Stimulated activated CD4-positive, alpha-beta T cell treated with anti-CD3 and anti-CD28 coated beads, Interleukin-2, amount 100 ng/mL, for 4 hours (primary cell): ENCODE results near the gene ICAM5.
"Not testable (repeated sequence)": the region's sequence is repeated elsewhere in the genome, so short reads cannot be mapped to it uniquely, and the experiment has no call there.

Experiments
- DNase-seq: peaks from one replicate; pipeline ENCODE4 v3.0.0-alpha.2; 2020; ENCODE audit warnings: low read depth

Gene ICAM5

DNA sequence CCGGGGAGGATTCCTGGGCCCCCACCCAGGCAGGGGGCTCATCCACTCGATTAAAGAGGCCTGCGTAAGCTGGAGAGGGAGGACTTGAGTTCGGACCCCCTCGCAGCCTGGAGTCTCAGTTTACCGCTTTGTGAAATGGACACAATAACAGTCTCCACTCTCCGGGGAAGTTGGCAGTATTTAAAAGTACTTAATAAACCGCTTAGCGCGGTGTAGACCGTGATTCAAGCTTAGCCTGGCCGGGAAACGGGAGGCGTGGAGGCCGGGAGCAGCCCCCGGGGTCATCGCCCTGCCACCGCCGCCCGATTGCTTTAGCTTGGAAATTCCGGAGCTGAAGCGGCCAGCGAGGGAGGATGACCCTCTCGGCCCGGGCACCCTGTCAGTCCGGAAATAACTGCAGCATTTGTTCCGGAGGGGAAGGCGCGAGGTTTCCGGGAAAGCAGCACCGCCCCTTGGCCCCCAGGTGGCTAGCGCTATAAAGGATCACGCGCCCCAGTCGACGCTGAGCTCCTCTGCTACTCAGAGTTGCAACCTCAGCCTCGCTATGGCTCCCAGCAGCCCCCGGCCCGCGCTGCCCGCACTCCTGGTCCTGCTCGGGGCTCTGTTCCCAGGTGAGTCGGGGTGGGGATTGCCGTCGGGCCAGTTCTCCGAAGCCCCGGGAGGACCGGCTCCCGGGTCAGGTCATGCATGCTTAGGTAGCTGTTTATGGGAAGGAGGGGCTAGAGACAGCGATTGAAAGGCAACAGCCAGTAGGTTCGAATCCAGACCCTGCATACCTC lies 18.9 kb upstream of the ICAM5 start, which contains the start of gene ICAM1:
Gene ICAM1 (plus strand): TSS at position 505 of the 779 bp plus-strand sequence. CDS start 40 bp downstream, at position 545.
- DNase-seq = peak; percentile 60

DNA sequence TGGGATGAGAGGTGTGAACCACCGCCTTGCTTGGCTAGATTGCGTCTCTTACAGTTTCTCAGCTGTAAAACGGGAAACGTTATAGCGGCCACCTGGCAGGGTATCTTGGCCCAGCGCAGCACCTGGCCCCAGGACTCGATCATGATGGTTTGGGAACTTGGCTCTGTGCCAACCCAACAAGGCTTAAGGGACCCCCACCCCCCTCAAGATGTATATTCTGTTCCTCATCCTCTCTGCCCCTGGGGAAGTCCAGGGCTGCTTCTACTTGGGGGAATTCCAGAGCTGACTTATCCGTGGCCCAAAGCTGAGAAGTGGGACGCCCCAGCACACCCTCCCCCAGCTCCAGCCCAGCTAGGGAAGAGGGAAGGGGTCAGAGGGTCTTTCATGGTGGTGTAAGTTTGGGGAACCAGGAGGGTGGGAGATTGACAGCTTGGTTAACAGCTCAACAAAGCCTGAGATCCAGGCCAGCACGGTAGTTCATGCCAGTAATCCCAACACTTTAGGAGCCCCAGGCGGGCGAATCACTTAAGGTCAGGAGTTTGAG lies 18.1 kb upstream of the ICAM5 start:
- DNase-seq = no peak

DNA sequence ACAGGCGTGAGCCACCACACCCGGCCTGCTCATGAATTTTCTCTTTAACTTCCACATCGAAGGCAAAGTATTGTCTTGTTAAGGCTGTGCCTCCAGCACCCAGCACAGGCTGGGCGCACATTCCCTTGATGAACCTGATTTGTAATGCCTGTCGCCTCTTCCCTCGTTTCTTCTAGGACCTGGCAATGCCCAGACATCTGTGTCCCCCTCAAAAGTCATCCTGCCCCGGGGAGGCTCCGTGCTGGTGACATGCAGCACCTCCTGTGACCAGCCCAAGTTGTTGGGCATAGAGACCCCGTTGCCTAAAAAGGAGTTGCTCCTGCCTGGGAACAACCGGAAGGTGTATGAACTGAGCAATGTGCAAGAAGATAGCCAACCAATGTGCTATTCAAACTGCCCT lies 15.2 kb upstream of the ICAM5 start:
- no peak for DNase-seq

DNA sequence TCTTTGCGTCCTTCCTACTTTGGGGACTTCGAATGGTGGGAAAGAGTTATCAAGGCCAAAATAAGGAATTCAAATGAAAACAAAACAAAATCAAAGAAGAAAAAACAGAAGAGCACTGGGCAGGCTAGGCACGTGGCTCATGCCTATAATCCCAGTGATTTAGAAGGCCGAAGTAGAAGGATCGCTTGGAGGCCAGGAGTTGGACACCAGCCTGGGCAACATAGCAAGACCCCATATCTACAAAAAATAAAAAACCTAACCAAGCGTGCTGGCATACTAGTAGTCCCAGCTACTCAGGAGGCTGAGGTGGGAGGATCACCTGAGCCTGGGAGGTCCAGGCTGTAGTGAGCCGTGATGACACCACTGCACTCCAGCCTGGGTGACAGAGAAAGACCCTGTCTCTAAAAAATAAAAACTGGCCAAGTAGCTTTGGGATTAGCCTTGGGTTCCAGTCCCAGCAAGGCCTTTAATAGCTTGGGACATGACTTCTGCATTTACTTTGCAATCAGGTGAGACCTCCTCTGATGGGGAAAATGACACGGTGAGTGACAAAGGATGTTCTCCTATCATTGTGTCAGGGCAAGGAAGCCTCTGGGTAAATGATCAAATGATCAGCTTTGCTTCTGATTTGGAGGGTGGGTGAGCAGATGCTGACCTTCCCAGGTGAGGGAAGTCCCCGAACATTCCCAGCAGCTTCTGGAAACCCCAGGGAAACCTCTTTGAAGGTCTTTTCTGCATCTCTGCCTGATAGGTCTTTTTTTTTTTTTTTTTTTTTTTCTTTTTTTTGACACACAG lies 11.8 kb upstream of the ICAM5 start:
- DNase-seq = no peak

DNA sequence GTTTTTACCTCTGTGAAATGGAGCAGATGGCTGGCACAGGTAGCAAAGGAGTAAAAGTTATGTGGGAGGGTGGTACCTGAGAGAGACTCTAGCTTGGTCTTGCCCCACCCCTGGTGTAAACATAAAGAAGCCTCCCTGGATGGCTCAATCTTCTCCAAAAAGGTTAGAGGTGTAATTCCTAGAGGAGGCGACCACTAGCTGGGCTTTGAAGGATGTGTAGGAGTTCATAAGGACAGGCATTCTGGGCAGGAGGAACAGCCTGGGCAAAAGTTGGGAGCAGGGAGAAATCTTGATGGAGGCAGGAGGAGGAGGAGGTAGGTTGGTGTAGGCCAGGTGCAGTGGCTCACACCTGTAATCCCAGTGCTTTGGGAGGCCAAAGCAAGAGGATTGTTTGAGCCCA lies 10.8 kb upstream of the ICAM5 start:
- DNase-seq = no peak

DNA sequence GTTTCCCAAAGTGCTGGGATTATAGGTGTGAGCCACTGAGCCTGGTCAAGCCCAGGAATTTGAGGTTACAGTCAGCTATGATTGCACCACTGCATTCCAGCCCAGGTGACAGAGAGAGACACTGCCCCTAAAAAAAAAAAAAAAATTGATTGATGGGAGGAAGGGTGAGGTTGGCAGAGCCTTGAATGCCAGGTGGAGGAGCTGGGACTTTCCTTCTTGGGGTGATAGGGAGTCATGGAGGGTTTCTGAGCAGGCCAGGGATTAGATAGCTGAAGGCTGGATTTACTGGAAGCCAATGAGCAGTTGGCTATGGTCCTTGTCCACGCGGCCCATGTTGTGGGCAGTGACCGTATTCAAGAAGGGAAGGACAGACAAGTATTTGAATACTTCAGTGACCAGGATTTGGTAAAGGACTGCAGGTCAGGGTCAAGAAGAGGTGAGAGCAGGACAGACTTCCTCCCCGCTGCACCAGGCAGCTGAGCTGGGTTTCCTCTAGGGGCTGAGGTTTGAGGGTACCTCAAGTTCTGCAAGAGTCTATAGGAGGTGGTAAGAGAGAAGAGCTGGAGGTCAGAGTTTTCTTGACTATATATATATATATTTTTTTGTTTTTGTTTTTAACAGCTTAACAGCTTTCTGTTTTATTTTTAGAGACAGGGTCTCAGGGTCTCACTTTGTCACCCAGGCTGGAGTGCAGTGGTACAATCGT lies 9.9 kb upstream of the ICAM5 start:
- no peak for DNase-seq

DNA sequence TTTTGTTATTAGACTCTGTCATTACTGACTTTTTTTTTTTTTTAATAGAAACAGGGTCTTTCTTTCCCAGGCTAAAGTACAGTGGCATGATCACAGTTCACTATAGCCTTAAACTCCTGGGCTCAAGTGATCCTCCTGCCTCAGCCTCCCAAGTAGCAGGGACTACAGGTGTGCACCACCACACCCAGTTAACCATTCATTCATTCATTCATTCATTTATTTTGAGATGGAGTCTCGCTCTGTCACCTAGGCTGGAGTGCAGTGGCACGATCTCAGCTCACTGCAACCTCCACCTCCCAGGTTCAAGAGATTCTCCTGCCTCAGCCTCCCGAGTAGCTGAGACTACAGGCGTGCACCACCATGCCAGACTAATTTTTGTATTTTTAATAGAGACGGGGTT lies 7.7 kb upstream of the ICAM5 start:
- not testable (repeated sequence) for DNase-seq

DNA sequence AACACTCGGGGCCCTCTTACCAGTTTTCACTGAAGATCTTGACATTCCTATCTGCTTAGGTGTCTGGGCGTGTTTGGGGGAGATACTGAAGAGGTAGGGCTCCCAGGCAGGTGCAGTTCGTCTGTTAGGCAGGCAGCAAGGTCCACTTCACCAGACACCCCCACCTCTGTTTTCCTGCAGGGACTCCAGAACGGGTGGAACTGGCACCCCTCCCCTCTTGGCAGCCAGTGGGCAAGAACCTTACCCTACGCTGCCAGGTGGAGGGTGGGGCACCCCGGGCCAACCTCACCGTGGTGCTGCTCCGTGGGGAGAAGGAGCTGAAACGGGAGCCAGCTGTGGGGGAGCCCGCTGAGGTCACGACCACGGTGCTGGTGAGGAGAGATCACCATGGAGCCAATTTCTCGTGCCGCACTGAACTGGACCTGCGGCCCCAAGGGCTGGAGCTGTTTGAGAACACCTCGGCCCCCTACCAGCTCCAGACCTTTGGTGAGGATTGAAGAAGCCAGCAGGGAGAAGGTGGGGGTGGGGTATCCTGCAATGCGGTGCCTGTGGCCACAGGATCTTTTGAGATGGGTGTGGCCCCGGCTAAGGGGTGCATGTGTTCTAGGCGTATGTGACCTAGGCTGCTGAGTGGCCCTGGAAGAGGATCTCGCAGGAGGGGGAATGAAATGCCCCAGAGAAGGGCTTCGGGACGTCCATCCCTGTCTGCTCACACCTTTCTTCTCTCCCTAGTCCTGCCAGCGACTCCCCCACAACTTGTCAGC lies 6.3 kb upstream of the ICAM5 start:
- DNase-seq = no peak

DNA sequence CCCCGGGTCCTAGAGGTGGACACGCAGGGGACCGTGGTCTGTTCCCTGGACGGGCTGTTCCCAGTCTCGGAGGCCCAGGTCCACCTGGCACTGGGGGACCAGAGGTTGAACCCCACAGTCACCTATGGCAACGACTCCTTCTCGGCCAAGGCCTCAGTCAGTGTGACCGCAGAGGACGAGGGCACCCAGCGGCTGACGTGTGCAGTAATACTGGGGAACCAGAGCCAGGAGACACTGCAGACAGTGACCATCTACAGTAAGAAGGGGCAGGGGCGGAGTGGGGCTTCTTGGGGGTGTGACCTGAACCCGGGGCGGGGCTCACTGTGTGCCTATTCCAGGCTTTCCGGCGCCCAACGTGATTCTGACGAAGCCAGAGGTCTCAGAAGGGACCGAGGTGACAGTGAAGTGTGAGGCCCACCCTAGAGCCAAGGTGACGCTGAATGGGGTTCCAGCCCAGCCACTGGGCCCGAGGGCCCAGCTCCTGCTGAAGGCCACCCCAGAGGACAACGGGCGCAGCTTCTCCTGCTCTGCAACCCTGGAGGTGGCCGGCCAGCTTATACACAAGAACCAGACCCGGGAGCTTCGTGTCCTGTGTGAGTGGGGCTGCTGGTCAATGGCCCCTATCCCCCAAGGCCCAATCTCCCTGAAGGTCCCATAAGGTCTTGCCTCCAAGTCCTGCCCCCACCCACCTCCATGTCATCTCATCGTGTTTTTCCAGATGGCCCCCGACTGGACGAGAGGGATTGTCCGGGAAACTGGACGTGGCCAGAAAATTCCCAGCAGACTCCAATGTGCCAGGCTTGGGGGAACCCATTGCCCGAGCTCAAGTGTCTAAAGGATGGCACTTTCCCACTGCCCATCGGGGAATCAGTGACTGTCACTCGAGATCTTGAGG lies 5.4 kb upstream of the ICAM5 start:
- no peak for DNase-seq

DNA sequence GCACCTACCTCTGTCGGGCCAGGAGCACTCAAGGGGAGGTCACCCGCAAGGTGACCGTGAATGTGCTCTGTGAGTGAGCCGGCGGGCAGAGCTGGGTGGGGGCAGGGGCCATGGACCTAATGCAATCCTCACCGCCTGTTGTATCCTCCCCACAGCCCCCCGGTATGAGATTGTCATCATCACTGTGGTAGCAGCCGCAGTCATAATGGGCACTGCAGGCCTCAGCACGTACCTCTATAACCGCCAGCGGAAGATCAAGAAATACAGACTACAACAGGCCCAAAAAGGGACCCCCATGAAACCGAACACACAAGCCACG lies 4.8 kb upstream of the ICAM5 start:
- no peak for DNase-seq

DNA sequence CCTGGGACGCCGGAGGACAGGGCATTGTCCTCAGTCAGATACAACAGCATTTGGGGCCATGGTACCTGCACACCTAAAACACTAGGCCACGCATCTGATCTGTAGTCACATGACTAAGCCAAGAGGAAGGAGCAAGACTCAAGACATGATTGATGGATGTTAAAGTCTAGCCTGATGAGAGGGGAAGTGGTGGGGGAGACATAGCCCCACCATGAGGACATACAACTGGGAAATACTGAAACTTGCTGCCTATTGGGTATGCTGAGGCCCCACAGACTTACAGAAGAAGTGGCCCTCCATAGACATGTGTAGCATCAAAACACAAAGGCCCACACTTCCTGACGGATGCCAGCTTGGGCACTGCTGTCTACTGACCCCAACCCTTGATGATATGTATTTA lies 4.4 kb upstream of the ICAM5 start:
- DNase-seq = no peak

DNA sequence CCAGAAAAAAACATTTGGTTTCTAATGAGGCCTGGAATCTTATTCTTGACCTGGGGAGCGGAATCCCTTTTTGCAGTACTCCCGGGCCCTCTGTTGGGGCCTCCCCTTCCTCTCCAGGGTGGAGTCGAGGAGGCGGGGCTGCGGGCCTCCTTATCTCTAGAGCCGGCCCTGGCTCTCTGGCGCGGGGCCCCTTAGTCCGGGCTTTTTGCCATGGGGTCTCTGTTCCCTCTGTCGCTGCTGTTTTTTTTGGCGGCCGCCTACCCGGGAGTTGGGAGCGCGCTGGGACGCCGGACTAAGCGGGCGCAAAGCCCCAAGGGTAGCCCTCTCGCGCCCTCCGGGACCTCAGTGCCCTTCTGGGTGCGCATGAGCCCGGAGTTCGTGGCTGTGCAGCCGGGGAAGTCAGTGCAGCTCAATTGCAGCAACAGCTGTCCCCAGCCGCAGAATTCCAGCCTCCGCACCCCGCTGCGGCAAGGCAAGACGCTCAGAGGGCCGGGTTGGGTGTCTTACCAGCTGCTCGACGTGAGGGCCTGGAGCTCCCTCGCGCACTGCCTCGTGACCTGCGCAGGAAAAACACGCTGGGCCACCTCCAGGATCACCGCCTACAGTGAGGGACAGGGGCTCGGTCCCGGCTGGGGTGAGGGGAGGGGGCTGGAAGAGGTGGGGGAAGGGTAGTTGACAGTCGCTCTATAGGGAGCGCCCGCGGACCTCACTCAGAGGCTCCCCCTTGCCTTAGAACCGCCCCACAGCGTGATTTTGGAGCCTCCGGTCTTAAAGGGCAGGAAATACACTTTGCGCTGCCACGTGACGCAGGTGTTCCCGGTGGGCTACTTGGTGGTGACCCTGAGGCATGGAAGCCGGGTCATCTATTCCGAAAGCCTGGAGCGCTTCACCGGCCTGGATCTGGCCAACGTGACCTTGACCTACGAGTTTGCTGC lies 2.7 kb upstream of the ICAM5 start, which contains the start of gene ICAM4:
Gene ICAM4 (plus strand): TSS at position 153 of the 935 bp plus-strand sequence. CDS start 58 bp downstream, at position 211.
- no peak for DNase-seq

DNA sequence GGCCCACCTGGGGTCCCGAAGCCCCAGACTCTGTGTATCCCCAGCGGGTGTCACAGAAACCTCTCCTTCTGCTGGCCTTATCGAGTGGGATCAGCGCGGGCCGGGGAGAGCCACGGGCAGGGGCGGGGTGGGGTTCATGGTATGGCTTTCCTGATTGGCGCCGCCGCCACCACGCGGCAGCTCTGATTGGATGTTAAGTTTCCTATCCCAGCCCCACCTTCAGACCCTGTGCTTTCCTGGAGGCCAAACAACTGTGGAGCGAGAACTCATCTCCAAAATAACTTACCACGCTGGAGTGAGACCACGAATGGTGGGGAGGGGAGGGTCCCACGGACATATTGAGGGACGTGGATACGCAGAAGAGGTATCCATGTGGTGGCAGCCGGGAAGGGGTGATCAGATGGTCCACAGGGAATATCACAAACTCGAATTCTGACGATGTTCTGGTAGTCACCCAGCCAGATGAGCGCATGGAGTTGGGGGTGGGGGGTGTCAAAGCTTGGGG lies 1.0 kb upstream of the ICAM5 start:
- peak; percentile 26 for DNase-seq

DNA sequence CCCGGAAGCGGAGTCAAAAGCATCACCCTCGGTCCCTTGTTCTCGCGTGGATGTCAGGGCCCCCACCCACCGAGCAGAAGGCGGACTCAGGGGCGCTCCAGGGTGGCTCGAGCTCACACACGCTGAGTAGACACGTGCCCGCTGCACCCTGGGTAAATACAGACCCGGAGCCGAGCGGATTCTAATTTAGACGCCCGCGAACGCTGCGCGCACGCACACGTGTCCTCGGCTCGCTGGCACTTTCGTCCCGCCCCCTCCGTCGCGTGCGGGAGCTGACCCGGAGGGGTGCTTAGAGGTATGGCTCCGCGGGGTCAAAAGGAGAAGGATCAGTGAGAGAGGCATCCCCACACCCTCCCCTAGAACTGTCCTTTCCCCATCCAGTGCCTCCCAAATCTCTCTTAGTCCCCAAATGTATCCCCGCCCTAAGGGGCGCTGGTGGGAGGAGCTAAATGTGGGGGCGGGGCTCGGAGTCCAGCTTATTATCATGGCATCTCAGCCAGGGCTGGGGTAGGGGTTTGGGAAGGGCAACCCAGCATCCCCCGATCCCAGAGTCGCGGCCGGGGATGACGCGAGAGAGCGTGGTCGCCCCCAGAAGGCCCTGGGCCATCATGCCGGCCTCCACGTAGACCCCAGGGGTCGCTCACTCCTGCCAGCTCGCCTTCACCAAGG lies 451 bp upstream of the ICAM5 start:
- DNase-seq = peak; percentile 60

DNA sequence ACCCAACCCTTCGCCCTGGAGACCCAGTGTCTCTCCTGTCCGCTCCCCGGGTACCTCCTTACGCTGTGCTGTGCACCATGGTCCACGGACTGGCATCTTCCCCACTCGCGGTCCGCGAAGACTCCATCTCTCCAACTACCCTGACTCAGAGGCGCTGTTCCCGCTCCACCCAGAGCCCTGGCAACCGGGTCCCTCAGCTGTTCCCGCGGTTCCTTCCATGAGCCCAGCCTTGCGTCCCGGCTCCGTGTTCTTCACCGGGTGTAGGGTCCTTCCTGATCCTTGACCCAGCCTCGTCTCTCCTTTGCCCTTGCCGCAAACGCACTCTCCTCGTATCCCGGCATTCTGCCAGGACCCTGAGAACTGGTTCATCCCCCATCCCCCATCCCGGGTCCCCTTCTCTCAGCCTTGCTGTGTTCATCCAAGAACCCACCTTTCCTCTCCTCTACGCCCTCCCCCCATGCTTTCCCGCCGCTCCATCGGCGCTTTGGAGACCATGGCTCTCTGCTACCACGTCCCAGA lies 664 bp downstream of the ICAM5 start:
- no peak for DNase-seq

DNA sequence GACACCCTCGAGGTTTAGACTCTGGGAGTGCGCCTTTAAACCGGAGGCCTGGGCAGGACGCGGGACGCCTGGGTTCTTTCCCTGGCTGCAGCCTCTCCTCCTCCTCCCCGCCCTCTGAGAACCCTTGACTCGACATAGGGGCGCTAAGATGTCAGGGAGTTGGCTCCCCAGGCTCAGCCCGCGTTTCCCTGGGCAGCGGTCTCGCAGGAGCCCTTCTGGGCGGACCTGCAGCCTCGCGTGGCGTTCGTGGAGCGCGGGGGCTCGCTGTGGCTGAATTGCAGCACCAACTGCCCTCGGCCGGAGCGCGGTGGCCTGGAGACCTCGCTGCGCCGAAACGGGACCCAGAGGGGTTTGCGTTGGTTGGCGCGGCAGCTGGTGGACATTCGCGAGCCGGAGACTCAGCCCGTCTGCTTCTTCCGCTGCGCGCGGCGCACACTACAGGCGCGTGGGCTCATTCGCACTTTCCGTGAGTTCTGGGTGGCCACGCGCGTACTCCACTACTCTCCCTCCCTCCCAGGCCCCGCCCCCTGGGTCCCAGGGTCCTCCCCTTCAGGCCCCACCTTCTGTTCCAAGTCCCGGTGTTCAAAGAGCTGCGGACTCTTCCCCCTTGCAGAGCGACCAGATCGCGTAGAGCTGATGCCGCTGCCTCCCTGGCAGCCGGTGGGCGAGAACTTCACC lies 1.3 kb downstream of the ICAM5 start:
- peak; percentile 54 for DNase-seq

DNA sequence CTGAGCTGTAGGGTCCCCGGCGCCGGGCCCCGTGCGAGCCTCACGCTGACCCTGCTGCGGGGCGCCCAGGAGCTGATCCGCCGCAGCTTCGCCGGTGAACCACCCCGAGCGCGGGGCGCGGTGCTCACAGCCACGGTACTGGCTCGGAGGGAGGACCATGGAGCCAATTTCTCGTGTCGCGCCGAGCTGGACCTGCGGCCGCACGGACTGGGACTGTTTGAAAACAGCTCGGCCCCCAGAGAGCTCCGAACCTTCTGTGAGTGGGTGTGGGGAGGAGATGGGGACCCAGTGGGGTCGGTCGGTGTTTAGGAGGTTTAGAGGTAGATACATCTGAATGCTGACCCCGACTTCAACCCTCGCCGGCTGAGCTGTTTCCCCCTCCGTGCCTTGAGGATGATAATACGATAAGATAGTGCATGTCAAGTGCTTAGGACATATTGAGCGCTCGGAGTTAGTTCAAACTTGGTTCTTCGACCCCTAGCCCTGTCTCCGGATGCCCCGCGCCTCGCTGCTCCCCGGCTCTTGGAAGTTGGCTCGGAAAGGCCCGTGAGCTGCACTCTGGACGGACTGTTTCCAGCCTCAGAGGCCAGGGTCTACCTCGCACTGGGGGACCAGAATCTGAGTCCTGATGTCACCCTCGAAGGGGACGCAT lies 1.9 kb downstream of the ICAM5 start:
- no peak for DNase-seq
